ENCODE measurements around the gene ARHGEF28.

- TF ChIP-seq YY1 (IDR thresholded peaks at IDR 0.05; ENCODE audit: insufficient read depth, insufficient read length) (no peak), ZNF274 (IDR thresholded peaks at IDR 0.05; ENCODE audit: low read depth, low read length) (no peak), SUZ12 (IDR thresholded peaks at IDR 0.05; ENCODE audit: extremely low read depth, insufficient read depth, insufficient read length) (no peak)
These were observed 154.5 kb downstream of the ARHGEF28 start for GRCh38 chr5:73780302-73781080.
